ENCODE measurements around the gene SERINC3. TPM values are rescaled to one million over a fixed set of nuclear protein-coding genes. Genes with fewer than 3 reads are reported as not detected.

The SERINC3 gene
- polyA plus RNA-seq, 1 donor (not counting 4 experiments of a cell fraction or from before 2014, with no cell fraction given), result 118 TPM

DNA sequence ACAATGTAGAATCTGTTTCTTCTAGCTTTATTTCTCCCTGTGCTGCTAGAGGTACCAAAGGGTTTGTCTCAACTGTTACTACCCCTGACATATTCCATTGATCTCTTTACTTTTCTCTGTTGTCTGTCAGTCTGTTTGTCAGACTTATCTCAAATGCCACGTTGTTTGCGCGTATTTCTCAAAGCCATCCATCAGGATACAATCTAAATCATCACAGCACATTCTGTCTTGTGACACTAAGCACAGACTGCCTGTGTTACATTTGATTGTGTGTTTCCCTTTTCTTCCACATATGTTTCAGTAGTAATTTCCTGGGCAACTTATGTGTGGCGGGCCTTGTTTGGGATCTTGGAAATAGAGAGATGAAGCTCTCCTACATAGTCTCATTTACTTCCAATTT lies 30.2 kb upstream of the SERINC3 start:
- dilution Hi-C loops (cut with MboI; ENCODE audit: extremely low pct_ligation_motif_present, low sequenced_read_pairs), result no loop called here
- Histone ChIP-seq H3K4me3 (ENCODE audit: control insufficient read depth in 2 of 3, extremely low read depth in 1 of 3, insufficient read depth in 2 of 3, low read depth in 1 of 3, low read length in 3 of 3) (no peak overlapping the region), H3K27me3 (ENCODE audit: control insufficient read depth, extremely low read depth, insufficient read depth, low read length) (no peaks in the 10 kb centered on the region), H3K79me2 (ENCODE audit: control insufficient read depth, insufficient read depth, low read length) (no peaks in the 10 kb centered on the region), H3K27ac (ENCODE audit: control insufficient read depth, insufficient read depth, low read length) (no peak overlapping the region), H3K36me3 (ENCODE audit: control insufficient read depth in 2 of 2, extremely low read depth in 1 of 2, insufficient read depth in 2 of 2, low read length in 2 of 2) (no peaks in the 10 kb centered on the region), H3K9me3 (ENCODE audit: control insufficient read depth, low read depth, low read length) (no peaks in the 10 kb centered on the region), H4K20me1 (ENCODE audit: control insufficient read depth, extremely low read depth, insufficient read depth, low read length) (no peaks in the 10 kb centered on the region), H3K9ac (ENCODE audit: control insufficient read depth, extremely low read depth, insufficient read depth, low read length) (no peak overlapping the region), H3K4me1 (ENCODE audit: control insufficient read depth, extremely low read depth, insufficient read depth, low read length) (peaks cover 11% of the 10 kb centered on the region), H3K4me2 (ENCODE audit: control insufficient read depth, extremely low read depth, insufficient read depth, low read depth, low read length) (no peak overlapping the region), H2AFZ (ENCODE audit: control insufficient read depth, low read length) (no peak overlapping the region), H3K9me1 (ENCODE audit: control insufficient read depth, extremely low read depth, insufficient read depth, low read length) (no peaks in the 10 kb centered on the region)
- TF ChIP-seq CTCF (optimal IDR thresholded peaks at IDR 0.05 in 1 of 3, IDR thresholded peaks at IDR 0.05 in 1 of 3, conservative IDR thresholded peaks at IDR 0.05 in 1 of 3; ENCODE audit: extremely low read depth in 1 of 3, insufficient read depth in 2 of 3, low read length in 3 of 3) (no peak), EZH2 (IDR thresholded peaks at IDR 0.05; ENCODE audit: low read length) (no peak)
- no peak for FAIRE-seq
- no peak for DNase-seq (ENCODE audit: low read depth, low spot score)

DNA sequence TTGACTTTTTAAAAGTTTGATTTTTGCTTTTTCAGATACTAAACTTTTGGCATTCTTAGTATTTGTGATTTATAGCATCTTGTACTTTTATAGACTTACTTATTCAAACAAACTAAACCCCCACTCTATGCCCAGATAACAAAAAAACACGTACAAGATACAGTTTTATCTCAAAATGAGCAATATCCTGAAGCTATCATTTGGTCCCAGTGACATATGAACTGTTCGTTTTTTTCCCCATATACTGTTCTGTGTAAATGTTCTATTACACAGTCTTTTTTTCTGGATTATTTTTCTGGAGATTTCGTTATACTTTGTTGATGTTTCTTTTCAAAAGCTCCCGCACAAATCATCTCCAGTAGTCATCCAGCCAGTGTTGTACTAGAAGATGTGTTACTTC lies 27.3 kb upstream of the SERINC3 start:
- TF ChIP-seq CTCF (optimal IDR thresholded peaks at IDR 0.05 in 1 of 3, IDR thresholded peaks at IDR 0.05 in 1 of 3, conservative IDR thresholded peaks at IDR 0.05 in 1 of 3; ENCODE audit: extremely low read depth in 1 of 3, insufficient read depth in 2 of 3, low read length in 3 of 3), result no peak
- no peak for TF ChIP-seq EZH2 (IDR thresholded peaks at IDR 0.05; ENCODE audit: low read length)

More for the DNA sequence above, 27.3 kb upstream of the SERINC3 start:
- Histone ChIP-seq H3K27me3 (ENCODE audit: control insufficient read depth, extremely low read depth, insufficient read depth, low read length) (no peaks in the 10 kb centered on the region), H3K36me3 (ENCODE audit: control insufficient read depth in 2 of 2, extremely low read depth in 1 of 2, insufficient read depth in 2 of 2, low read length in 2 of 2) (no peaks in the 10 kb centered on the region), H3K4me3 (ENCODE audit: control insufficient read depth in 2 of 3, extremely low read depth in 1 of 3, insufficient read depth in 2 of 3, low read depth in 1 of 3, low read length in 3 of 3) (no peak overlapping the region), H3K9me3 (ENCODE audit: control insufficient read depth, low read depth, low read length) (no peaks in the 10 kb centered on the region), H3K9ac (ENCODE audit: control insufficient read depth, extremely low read depth, insufficient read depth, low read length) (no peak overlapping the region), H3K27ac (ENCODE audit: control insufficient read depth, insufficient read depth, low read length) (no peak overlapping the region), H2AFZ (ENCODE audit: control insufficient read depth, low read length) (no peak overlapping the region), H4K20me1 (ENCODE audit: control insufficient read depth, extremely low read depth, insufficient read depth, low read length) (no peaks in the 10 kb centered on the region), H3K79me2 (ENCODE audit: control insufficient read depth, insufficient read depth, low read length) (no peaks in the 10 kb centered on the region), H3K4me2 (ENCODE audit: control insufficient read depth, extremely low read depth, insufficient read depth, low read depth, low read length) (no peak overlapping the region), H3K9me1 (ENCODE audit: control insufficient read depth, extremely low read depth, insufficient read depth, low read length) (no peaks in the 10 kb centered on the region), H3K4me1 (ENCODE audit: control insufficient read depth, extremely low read depth, insufficient read depth, low read length) (peaks cover 11% of the 10 kb centered on the region)
- DNase-seq (ENCODE audit: low read depth, low spot score), result no peak
- FAIRE-seq, result no peak
- dilution Hi-C loops (cut with MboI; ENCODE audit: extremely low pct_ligation_motif_present, low sequenced_read_pairs), result no loop called here
